NCI-H2029 treated with DMSO at 0.1 percent for 48 hours (cell line): ENCODE measurements around the gene OTUD4.
"Not testable (repeated sequence)": the region's sequence is repeated elsewhere in the genome, so short reads cannot be mapped to it uniquely, and the experiment has no call there.

Experiments
- DNase-seq: peaks from one replicate; lab custom pipeline; 2025; lab: John Stamatoyannopoulos, UW

The OTUD4 gene

DNA sequence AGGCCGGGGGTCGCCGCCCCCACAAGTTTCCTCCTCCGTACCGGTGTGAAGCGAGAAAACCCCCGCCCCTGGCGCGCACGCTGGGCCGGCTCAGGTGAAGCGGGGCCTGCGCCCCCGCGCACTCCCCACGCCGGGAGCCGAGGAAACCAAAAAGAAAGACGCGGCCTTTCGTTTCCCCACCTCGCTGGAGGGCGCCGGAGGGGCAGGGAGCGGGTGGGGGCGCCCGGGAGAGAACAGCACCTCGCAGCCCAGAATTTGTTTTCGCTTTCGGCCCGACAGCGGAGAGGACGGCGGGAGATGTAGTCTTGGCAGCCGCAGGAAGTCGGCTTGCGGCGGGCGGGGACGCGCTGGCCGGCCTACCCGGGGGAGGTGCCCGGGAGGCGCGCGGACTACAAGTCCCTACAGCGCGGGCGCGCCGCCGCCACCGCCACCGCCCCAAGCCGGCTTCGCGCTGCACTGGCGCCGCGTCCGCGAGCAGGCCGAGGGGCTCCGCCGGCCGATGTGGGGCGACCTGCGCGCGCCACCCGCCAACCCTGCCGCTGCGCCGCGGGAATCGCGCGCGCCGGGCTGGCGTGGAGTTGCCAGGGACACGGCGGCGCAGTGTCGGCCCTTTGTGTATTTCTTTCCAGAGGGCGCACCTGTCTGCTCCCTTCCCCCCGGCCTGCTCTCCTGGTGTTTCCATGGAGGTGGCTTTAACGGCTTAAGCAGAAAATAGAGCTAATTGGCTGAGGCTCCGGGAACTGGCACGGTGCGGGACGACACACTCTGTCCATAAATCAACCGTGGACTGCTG lies at the start of gene OTUD4:
Gene OTUD4 (minus strand): TSS at position 292 of the 793 bp plus-strand sequence. CDS start 616 bp downstream, outside the sequence.
- DNase-seq, result peak; percentile 75

GRCh38 chr4:145223228-145223627 lies 42.8 kb upstream of the OTUD4 start:
- not testable (repeated sequence) for DNase-seq

DNA sequence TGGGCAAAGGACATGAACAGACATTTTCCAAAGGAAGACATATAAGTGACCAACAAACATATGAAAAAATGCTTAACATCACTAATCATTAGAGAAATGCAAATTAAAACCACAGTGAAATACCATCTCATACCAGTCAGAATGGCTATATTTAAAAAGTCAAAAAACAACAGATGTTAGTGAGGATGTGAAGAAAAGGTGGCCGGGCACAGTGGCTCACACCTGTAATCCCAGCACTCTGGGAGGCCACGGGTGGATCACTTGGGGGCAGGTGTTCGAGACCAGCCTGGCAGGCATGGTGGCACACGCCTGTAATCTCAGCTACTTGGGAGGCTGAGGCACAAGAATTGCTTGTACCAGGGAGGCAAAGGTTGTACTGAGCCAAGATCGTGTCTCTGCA lies 41.1 kb upstream of the OTUD4 start:
- not testable (repeated sequence) for DNase-seq

- no peak for DNase-seq
These were observed 38.7 kb upstream of the OTUD4 start for GRCh38 chr4:145219090-145219489.

DNA sequence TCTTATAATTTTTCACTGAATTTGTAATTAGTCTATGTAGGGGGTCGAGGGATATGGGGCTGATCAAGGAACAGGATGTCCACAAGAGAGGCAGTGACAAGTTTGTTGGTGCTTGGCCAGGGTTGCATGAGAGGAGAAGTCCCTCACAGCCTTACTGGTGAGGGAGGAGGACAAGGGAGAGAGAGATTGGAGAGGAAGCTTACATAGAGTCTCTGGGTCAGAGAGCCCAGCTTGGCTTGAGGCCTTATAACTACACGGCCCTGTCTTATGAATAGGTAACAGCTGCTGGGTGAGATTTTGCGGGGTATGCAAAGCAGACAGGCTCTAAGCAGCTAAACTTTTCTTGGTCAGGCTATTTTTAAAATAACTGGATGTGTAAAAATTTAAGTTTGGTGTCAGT lies 37.9 kb upstream of the OTUD4 start:
- DNase-seq, result no peak

DNA sequence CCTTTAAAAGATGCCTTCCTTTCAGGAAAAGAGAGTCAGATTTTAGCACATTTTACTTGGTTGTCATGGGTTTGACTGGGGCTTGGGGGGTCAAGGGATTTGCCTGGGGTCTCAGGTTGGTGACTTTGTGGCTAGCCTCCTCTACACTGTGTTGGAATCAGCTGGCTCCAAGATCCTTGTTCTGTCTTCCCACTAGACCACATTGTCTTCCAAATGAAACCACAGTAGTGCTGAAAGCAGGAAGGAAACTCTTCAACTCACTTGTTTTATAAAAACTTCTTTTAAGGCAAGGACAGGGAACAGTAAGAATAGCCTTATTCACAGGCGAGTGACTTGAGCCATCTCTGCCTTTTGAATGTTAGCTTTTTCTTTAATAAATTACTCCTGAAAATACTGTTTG lies 37.0 kb upstream of the OTUD4 start:
- no peak for DNase-seq

- no peak for DNase-seq
These were observed 36.1 kb upstream of the OTUD4 start for GRCh38 chr4:145216535-145216934.

- DNase-seq, result no peak
These were observed 32.9 kb upstream of the OTUD4 start for GRCh38 chr4:145213245-145213644.

DNA sequence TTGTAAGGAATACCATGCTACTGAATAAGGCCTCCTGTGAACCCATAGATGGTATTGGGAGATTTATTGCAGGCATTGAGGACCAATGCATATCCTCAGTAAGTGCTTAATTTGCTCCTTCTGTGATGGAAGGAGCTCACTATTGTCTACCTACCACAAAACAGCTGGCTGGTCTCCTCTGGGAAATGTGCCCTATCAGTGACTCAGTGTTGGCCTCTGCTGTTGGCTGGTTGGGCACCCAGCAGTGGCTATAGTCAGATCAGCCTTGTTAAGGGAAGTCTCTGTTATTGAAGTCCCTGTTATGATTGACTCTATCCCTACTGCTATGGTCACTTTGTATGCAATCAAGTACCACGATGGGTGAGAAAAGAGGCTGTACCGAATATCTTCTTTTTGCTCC lies 27.5 kb upstream of the OTUD4 start:
- no peak for DNase-seq

- no peak for DNase-seq
These were observed 23.0 kb upstream of the OTUD4 start for GRCh38 chr4:145203410-145203809.

- no peak for DNase-seq
These were observed 20.0 kb upstream of the OTUD4 start for GRCh38 chr4:145200366-145200765.

DNA sequence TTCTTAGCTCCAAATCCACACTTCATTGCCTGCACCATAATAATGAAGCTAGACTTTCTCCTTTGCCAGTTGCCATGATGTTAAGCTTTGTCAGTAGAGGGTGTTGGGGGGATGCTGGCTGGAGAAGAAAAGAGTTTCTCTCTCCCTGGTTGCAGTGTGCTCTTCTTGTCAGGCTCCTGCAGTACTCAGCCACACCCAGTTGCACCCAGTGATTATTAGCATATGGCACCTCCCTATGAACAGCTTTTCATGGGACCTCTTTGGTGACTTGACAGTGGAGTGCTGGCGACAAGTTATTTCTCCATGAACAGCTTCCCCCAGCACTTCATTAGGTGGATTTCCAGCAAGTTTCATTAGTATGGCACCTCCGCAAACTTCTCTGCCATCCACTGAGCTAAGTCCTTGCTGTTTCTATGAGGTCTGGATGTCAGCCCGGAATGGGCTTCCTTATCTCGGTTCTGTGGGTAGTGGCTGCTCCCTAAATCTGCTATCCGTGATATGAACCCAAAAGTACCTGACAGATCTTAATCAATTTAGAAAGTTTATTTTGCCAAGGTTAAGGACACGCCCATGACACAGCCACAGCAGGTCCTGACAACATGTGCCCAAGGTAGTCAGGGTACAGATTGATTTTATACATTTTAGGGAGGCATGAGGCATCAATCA lies 18.8 kb upstream of the OTUD4 start:
- no peak for DNase-seq

- no peak for DNase-seq
These were observed 16.4 kb upstream of the OTUD4 start for GRCh38 chr4:145196747-145197146.

DNA sequence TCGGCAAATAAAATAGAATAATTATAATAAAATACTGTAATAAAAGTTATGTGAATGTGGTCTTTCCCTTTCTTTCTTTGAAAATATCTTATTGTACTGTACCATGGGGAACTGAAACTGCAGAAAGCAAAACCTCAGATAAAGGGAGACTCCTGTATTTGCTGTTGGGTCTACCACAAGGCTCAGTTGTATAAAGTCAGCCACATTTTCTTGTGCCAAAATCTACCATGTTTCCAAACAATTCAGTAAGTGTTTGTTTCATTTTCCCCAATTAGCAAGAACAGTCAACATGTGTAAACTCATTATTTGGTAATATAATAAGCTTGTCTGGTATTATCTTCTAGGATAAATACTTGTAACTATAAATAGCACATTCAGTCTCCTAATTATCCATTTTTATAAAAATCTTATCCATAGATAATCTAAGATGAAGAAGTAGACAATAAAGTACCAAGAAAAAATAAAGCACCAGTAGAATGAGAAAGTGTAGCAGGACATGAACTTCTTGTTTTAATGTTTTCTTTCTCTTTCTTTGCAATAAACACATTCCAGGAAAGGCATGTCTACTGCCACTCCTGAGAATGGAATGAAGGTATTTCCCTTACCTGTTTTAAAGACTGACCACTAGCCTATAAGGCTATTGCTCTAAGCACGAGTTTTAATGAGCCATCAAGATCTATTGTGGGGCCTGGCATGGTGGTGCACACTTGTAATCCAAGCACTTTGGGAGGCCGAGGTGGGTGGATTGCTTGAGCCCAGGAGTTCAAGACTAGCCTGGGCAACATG lies 15.0 kb upstream of the OTUD4 start:
- DNase-seq, result no peak

DNA sequence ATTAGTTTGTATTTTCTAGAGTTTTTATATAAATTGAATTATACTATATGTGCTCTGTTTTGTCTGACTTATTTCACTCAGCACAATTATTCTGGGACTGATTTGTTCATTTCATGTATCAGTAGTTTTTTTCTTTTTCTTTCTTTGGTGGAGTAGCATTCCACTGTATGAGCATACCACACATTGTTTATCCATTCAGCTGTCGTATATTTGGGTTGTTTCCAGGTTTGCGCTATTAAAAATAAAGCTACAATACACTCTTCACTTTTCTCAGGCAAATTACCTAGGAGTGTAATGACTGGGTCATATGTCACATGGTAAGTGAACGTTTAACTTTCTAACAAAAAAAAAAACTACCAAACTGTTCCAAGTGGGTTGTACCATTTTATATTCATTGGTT lies 9.6 kb upstream of the OTUD4 start:
- DNase-seq, result no peak

GRCh38 chr4:145186729-145187128 lies 6.3 kb upstream of the OTUD4 start:
- DNase-seq, result no peak

DNA sequence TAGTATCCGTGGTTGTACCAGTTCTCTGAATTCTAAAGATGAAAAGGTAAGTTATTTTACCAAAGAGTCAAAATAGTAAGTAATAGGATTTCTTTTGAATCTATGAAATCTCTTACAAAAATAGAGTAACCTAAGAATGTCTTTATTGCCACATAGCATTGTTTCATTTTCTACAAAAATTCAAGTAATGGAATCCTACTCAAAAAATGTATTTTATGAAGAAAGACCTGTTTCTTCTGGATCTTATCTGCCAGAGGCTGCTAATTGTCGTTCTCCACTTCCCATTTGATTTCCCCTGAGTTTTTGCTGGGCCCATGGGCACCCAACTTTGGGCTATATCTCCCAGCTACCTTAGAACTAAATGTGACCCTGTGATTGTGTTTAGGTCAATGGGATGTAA lies 3.2 kb upstream of the OTUD4 start:
- no peak for DNase-seq

GRCh38 chr4:145183023-145183422 lies 2.6 kb upstream of the OTUD4 start:
- no peak for DNase-seq

- no peak for DNase-seq
These were observed 1.8 kb upstream of the OTUD4 start for GRCh38 chr4:145182222-145182621.

- no peak for DNase-seq
These were observed 707 bp upstream of the OTUD4 start for GRCh38 chr4:145181091-145181501.

DNA sequence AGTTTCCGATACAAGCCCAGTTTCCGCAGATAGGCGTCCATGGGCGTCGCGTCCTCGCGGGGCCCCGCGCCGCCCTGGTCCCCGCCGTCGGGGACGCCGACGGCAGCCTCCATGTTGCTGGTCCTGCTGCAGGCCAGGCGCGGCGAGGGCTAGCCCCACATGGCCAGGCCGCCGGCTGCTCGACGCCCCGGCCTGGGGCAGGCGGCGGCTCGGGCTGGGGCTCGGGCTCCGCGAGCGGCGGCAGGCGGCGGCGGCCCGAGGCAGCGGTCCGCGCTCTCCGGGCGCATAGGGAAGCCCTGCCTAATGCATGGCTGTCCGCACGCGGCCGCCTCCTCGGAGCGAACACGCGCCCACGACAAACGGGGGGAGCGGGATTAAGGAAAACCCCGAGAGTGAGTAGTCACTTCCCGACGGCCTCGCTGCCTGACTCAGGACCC lies 510 bp downstream of the OTUD4 start:
- not testable (repeated sequence) for DNase-seq

GRCh38 chr4:145179281-145179860 lies 1.0 kb downstream of the OTUD4 start:
- no peak for DNase-seq
